GM19025 (cell line): ENCODE results near the gene ITGA8.
"Not testable (repeated sequence)": the region's sequence is repeated elsewhere in the genome, so short reads cannot be mapped to it uniquely, and the experiment has no call there.

ENCODE experiments used
- ATAC-seq: cut with Tn5 transposase; IDR thresholded peaks from one replicate; pipeline ENCODE4 v1.9.1; 2021; ENCODE audit warnings: mild to moderate bottlenecking, low read depth, moderate library complexity; ENCODE audit not compliant: unreplicated experiment

The ITGA8 gene

GRCh38 chr10:15624401-15625196, 95.1 kb downstream of the ITGA8 start:
- no peak for ATAC-seq

GRCh38 chr10:15620836-15621515, 98.7 kb downstream of the ITGA8 start:
- ATAC-seq: no peak

- no peak for ATAC-seq
Measured at GRCh38 chr10:15620337-15620736, 99.4 kb downstream of the ITGA8 start.

DNA sequence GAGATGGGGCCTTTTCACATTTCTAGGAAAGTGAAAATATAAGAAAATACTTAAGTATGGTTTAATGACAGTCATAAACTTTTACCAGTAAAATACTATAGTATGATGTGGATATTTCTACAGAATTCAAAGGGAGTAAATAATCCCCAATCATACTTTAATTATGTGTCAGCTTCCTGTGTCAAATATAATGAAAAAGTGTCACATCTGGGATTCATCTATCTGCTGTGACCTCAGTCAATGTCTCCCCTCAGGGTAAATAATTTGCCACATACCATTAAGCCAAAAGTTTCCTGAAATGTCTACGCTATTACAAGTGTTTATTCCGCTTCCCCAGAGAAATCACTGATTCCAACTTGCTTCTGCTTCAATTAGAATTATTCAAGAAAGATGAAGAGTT, 110.5 kb downstream of the ITGA8 start:
- no peak for ATAC-seq

- no peak for ATAC-seq
Measured at GRCh38 chr10:15606377-15606776, 113.3 kb downstream of the ITGA8 start.

GRCh38 chr10:15605740-15606369, 113.9 kb downstream of the ITGA8 start:
- no peak for ATAC-seq

DNA sequence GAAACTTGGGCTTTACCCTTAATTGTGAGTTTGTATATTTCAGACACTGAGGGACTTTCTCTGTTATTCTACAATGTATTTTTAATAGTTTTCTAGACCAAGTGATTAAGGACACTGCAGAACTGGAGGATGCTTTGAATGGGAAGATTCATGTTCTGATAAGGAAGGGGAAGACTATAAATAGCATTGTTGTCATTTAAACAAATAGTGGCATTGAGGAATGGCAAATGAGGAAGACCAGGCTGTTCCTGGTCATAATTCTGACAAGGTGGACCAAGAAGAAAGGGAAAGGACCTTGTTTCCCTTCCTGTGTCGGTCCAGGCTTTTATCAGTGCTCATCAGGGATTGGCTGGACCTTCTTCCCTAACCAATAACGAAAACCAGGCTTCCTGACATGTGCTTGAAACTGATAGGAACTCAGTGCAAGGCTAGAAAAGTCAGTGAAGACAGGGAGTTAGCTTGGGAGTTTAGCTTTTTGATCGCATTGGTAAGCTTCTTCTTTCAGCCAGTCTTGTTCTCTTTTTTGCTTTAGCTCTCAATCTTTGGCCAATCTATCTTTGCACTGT, 116.2 kb downstream of the ITGA8 start:
- no peak for ATAC-seq

GRCh38 chr10:15601819-15602218, 117.9 kb downstream of the ITGA8 start:
- ATAC-seq: no peak

DNA sequence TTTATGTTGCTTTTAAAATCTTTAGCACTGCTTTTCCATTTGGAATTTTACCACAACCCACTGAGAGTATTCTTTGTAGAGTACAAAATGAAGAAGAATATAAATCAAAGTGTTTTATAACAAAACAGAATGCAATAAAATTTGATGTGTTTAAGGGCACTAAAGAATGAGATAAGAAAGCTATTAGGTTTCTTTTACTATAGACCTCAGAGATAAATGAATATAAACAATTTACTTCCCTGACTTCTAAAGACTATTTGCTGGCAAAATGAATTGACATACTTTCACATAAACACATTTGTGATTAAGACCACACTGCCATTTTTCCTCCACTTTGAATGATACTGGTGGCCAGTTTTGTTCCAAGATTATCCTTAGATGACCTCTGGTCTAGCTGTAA, 124.5 kb downstream of the ITGA8 start:
- no peak for ATAC-seq

DNA sequence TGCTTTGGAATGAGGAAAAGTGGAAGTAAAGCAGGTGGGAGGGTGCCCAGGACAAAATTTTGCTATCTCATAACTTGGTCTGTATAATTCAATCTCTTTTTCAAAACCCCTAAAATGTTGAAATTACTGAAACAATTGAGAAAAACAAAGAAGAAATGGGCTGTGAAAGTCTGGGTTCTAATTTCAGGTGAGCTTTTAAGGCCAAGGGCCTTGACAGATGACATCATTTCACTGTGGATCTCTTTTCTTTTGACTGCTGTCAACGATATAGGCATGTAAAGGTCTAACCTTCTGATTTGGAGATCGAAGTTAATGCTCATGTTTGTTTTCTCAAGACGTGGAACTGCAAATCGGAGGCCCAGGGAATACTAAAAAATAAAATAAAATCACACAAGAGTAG, 127.8 kb downstream of the ITGA8 start:
- ATAC-seq: no peak

DNA sequence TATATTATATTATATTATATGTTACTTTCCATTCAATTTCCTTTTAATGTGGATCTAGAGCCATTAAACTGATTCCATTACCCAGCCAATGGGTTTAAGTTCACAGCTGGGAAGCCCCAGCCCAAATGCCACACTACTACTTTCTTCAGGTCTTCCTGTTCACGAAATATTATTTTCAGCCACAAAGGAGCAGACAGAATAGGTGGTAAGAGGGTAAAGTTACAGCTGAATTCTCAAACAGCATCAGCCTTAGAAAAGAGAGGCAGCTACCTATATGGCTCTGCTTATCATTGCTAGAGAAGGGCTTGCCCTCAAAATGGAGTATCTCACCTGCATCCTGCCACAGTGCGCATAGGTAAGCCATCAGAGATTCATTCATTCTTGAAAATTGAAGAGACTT, 128.3 kb downstream of the ITGA8 start:
- no peak for ATAC-seq

DNA sequence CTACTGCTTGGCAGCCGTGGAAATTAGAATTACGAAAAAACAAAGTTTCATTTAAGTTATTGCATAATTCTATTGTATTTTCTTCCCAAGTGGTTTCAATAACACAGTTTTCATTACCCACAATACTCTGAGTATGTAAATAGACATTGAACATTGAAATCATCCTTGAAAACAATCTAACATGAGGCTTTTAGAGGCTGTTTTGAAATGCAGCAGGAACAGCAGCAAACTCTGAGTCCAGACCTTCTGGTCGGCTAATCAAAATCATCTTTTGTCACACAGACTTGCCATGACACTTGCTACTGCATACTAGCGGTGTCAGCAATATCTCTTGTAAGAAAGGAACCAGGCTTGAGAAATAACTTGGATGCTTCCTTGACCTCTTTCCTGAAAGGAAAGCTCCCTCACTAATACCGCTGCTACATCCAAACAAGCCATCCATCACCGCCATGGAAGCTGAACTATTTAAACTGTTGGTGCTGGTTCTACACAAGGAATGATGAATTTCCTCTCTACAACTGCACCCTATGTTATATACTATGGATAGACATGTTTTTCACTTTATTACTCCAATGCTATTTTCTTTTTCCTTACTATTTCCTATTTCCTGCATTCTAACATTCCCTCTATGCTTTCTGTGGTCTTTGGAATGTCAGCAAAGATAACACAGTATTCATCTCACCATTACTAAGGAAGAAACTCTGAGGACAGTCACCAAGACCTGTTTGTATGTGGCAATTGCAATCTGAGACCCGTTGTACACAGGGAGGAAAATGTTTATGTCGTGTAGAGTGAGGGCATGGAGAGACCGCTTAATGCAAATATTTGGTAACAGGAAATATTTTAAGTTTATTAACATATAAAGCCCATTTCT, 130.8 kb downstream of the ITGA8 start:
- no peak for ATAC-seq

GRCh38 chr10:15588151-15588550, 131.6 kb downstream of the ITGA8 start:
- ATAC-seq: no peak

DNA sequence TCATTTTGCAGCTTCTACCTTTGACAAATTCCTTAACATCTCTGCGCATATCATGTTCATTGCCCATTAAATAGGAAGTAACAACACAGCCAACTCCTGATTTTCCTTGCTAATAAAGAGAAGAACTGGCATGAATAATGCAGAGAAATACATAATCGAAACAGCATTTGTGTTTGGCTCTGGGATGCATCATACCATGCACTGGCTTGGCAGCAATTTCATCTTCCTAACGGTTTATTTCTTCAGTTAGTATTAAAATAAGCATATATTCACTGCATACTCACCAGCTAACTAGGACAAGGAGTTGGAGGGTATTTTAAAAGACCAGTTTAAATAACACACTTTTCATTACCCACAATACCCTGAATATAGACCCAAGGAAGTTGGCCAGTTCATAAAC, 132.5 kb downstream of the ITGA8 start:
- ATAC-seq: no peak

GRCh38 chr10:15585303-15585715, 134.4 kb downstream of the ITGA8 start:
- no peak for ATAC-seq

DNA sequence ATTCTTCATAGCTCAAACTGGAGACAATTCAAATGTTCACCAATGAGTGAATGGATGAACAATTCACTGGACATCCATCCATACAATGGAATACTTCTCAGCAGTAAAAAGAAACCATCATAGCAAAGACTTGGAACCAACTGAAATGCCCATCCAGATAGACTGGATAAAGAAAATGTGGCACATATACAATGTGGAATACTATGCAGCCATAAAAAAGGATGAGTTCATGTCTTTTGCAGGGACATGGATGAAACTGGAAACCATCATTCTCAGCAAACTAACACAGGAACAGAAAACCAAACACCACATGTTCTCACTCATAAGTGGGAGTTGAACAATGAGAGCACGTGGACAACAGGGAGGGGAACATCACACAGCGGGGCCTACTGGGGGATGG, 136.8 kb downstream of the ITGA8 start:
- not testable (repeated sequence) for ATAC-seq

GRCh38 chr10:15579605-15580004, 140.1 kb downstream of the ITGA8 start:
- ATAC-seq: no peak

DNA sequence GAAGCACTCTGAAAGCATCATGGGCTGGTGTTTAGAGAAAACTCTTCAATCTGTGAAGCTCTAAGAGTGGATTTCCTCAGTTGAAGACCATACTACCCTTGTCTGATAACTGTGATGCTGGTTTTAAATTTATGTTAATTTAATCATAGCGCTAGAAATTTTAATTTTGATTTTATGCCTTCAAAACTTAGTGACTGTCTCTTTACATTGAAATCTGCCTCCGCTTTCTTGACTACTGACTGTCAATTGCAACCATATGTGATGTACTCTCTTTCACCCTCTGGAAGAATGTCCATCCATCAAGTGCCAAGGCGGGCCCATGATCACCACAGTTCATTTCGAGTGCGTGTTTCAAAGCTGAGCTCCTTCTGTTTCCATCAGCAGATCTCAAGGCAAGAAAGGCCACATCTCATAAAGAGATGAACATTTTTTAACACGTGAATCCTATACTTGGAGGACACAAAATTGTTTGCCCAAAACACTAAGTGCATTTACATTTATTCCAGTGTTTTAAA, 147.1 kb downstream of the ITGA8 start:
- ATAC-seq: no peak

DNA sequence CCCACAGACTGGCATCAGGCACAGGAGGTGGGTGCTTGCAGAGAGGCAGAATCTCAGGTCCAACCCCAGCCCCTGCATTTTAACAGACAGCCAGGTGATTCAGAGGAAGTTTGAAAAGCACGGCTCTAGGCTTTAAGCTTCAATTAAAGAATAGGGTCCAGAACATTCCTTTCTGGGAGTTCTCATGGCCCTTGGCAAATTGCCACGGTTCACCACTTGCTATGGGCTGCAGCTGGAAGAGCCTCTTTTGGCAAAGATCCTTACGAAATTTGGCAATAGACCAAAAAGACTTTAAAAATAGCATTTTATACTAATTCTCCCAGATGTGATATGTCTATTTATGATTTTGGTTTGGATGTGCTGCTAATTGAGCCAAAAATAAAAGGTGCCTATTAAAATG, 148.1 kb downstream of the ITGA8 start:
- ATAC-seq: no peak

DNA sequence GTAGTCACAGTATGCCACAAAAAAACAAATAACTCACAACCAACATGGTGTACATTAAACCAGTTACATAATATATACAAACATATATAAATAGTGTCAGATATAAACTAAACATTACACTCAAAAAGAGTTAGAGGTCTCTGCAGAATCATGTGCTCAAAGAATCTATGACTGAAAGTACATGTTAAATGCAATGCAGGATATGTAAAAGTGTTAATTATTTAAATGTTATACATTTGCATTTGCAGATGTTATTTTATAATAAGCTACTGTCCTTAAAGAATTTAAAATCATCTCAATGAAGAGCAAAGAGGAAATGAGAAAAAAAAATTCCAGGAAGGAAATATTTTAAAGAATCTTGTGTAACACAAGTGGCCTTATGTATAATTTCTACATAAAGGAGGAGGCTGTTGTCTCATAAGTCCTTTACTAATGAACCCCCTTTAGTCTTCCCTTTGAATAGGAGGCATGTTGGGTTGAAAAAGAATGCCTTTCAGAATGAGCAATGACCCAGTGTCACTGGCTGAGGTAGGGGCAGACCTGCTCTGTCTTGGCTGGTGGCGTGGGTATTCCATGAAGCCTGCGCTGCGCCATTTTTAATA, 148.9 kb downstream of the ITGA8 start:
- ATAC-seq: no peak
